ENCODE measurements around the gene GGTLC3.
"Not testable (repeated sequence)": the region's sequence is repeated elsewhere in the genome, so short reads cannot be mapped to it uniquely, and the experiment has no call there.

GGTLC3 gene

GRCh38 chr22:18518061-18518460, at the start of gene GGTLC3:
TSS of gene GGTLC3 (minus strand) at chr22:18518161. CDS start at chr22:18517897, 264 bp downstream.
- DNase-seq (ENCODE audit: low spot score), result not testable (repeated sequence)

GRCh38 chr22:18560099-18560974, 42.4 kb upstream of the GGTLC3 start:
- DNase-seq (ENCODE audit: low spot score), result not testable (repeated sequence)

- not testable (repeated sequence) for DNase-seq (ENCODE audit: low spot score)
These were observed 41.0 kb upstream of the GGTLC3 start for GRCh38 chr22:18558939-18559338.

- DNase-seq (ENCODE audit: low spot score), result not testable (repeated sequence)
These were observed 40.6 kb upstream of the GGTLC3 start for GRCh38 chr22:18558516-18558915.

- not testable (repeated sequence) for DNase-seq (ENCODE audit: low spot score)
These were observed 36.6 kb upstream of the GGTLC3 start for GRCh38 chr22:18554280-18555256.

GRCh38 chr22:18552839-18553597, 35.1 kb upstream of the GGTLC3 start:
- DNase-seq (ENCODE audit: low spot score), result not testable (repeated sequence)

- not testable (repeated sequence) for DNase-seq (ENCODE audit: low spot score)
These were observed 33.1 kb upstream of the GGTLC3 start for GRCh38 chr22:18551046-18551445.

- not testable (repeated sequence) for DNase-seq (ENCODE audit: low spot score)
These were observed 31.7 kb upstream of the GGTLC3 start for GRCh38 chr22:18549458-18550179.

GRCh38 chr22:18544615-18545014, 26.7 kb upstream of the GGTLC3 start:
- not testable (repeated sequence) for DNase-seq (ENCODE audit: low spot score)

GRCh38 chr22:18543400-18543799, 25.4 kb upstream of the GGTLC3 start:
- not testable (repeated sequence) for DNase-seq (ENCODE audit: low spot score)

- not testable (repeated sequence) for DNase-seq (ENCODE audit: low spot score)
These were observed 22.0 kb upstream of the GGTLC3 start for GRCh38 chr22:18539994-18540393.

- DNase-seq (ENCODE audit: low spot score), result not testable (repeated sequence)
These were observed 16.4 kb upstream of the GGTLC3 start for GRCh38 chr22:18534315-18534714.

GRCh38 chr22:18533633-18534032, 15.7 kb upstream of the GGTLC3 start:
- DNase-seq (ENCODE audit: low spot score), result not testable (repeated sequence)

GRCh38 chr22:18529416-18530145, 11.6 kb upstream of the GGTLC3 start:
- not testable (repeated sequence) for DNase-seq (ENCODE audit: low spot score)

GRCh38 chr22:18528597-18529415, 10.8 kb upstream of the GGTLC3 start:
- DNase-seq (ENCODE audit: low spot score), result not testable (repeated sequence)

- DNase-seq (ENCODE audit: low spot score), result not testable (repeated sequence)
These were observed 10.0 kb upstream of the GGTLC3 start, which contains the start of gene TMEM191B for GRCh38 chr22:18527752-18528596. TSS of gene TMEM191B (plus strand) at chr22:18527802. CDS start at chr22:18527981, 179 bp downstream.

GRCh38 chr22:18523328-18523727, 5.4 kb upstream of the GGTLC3 start:
- DNase-seq (ENCODE audit: low spot score), result not testable (repeated sequence)

- DNase-seq (ENCODE audit: low spot score), result not testable (repeated sequence)
These were observed 4.8 kb upstream of the GGTLC3 start for GRCh38 chr22:18522762-18523161.
